Measurements from ENCODE around the gene STK32B. TPM values are rescaled to one million over a fixed set of nuclear protein-coding genes. Genes with fewer than 3 reads are reported as not detected.
A peak's percentile ranks its signal among the peaks of the same experiment; 100 is the strongest.

The STK32B gene
- total and polyA plus RNA-seq, 2 of the 8 experiments (the other 6 are each of a cell fraction or from before 2014, with no cell fraction given) = 2.3 to 2.5 TPM

GRCh38 chr4:5143940-5144339 lies 92.7 kb downstream of the STK32B start:
- no peak overlapping the region for H3K18ac ChIP-seq (ENCODE audit: extremely low read depth, low read length)
- no peak overlapping the region for H3K14ac ChIP-seq (ENCODE audit: insufficient read length)
- no peak overlapping the region for H2BK12ac ChIP-seq (ENCODE audit: low read depth, low read length)
- no peaks in the 10 kb centered on the region for H3K23me2 ChIP-seq (ENCODE audit: low read depth, low read length)
- no peak overlapping the region for H3K4ac ChIP-seq (replicated peaks; ENCODE audit: insufficient read length, low read depth, low read length)
- no peak overlapping the region for H3K56ac ChIP-seq (replicated peaks; ENCODE audit: insufficient read length, low read depth, low read length)
- WGBS, 2 experiments (ENCODE audit: extremely low coverage in 1 of 2, insufficient coverage in 1 of 2, insufficient read length in 1 of 2, insufficient replicate concordance in 2 of 2, low coverage in 1 of 2, low lambda C conversion rate in 2 of 2, missing lambda C conversion rate in 1 of 2) = 91% methylated on average over 4 of the region's 4 CpGs; no CpG with 5 or more reads in 1 of the 2 experiments
- H4K91ac ChIP-seq (replicated peaks; ENCODE audit: insufficient read length, low read length) = no peak overlapping the region
- H3K4me1 ChIP-seq (replicated peaks in 1 of 4; ENCODE audit: control insufficient read depth in 3 of 4, insufficient read depth in 4 of 4, low read length in 3 of 4) = no peaks in the 10 kb centered on the region
- H2BK120ac ChIP-seq (replicated peaks; ENCODE audit: low read depth, low read length) = no peak overlapping the region
- H3K9me3 ChIP-seq (ENCODE audit: insufficient read depth in 2 of 2, low read depth in 1 of 2, low read length in 1 of 2) = no peaks in the 10 kb centered on the region
- no peaks in the 10 kb centered on the region for H3K79me2 ChIP-seq (ENCODE audit: control insufficient read depth in 1 of 2, insufficient read depth in 2 of 2, low read length in 2 of 2)
- CTCF ChIA-PET (ENCODE audit: partially characterized antibody) = interaction anchor here (0.6 to 0.7 kb wide), 3 partner anchors 23 to 143 kb away, joined by 3 read pairs; partner anchors contain the start of gene STK32B
- H2BK20ac ChIP-seq (ENCODE audit: low read length) = no peak overlapping the region
- H3K4me3 ChIP-seq (ENCODE audit: extremely low read depth in 1 of 4, insufficient read depth in 2 of 4, low read depth in 3 of 4, low read length in 4 of 4) = no peak overlapping the region
- H3K4me2 ChIP-seq (ENCODE audit: insufficient read depth in 1 of 2, low read depth in 2 of 2, low read length in 2 of 2) = no peak overlapping the region
- FAIRE-seq (no peak), DNase-seq (ENCODE audit: low read depth in 1 of 2, low spot score in 2 of 2) (peak in 1 of 2 experiments; percentile 19)
- POLR2A ChIA-PET (ENCODE audit: partially characterized antibody) = no interaction called here
- H4K5ac ChIP-seq (ENCODE audit: insufficient read length, low read depth, low read length) = no peak overlapping the region
- H3K36me3 ChIP-seq (ENCODE audit: control insufficient read depth in 2 of 4, insufficient read depth in 4 of 4, low read length in 3 of 4) = no peaks in the 10 kb centered on the region
- H3K79me1 ChIP-seq (ENCODE audit: low read depth, low read length) = no peaks in the 10 kb centered on the region
- H2BK5ac ChIP-seq (ENCODE audit: low read depth, low read length) = no peak overlapping the region
- H4K20me1 ChIP-seq (replicated peaks in 1 of 2; ENCODE audit: control insufficient read depth in 1 of 2, insufficient read depth in 2 of 2, low read length in 2 of 2) = no peaks in the 10 kb centered on the region
- no peak overlapping the region for H2AFZ ChIP-seq (ENCODE audit: low read length)
- H2BK15ac ChIP-seq (ENCODE audit: low read length) = no peak overlapping the region
- H3K9ac ChIP-seq (replicated peaks in 1 of 4; ENCODE audit: extremely low read depth in 1 of 4, low read depth in 3 of 4, low read length in 3 of 4) = no peak overlapping the region; a peak in 1 of 7 replicates
- no peak overlapping the region for H3K23ac ChIP-seq (ENCODE audit: insufficient read length)
- no peak overlapping the region for H3K27ac ChIP-seq (ENCODE audit: low read depth, low read length)
- H3K27me3 ChIP-seq (replicated peaks in 1 of 4; ENCODE audit: control insufficient read depth in 3 of 4, extremely low read depth in 1 of 4, insufficient read depth in 3 of 4, low read length in 3 of 4) = no peaks in the 10 kb centered on the region
- no peak overlapping the region for H4K8ac ChIP-seq (ENCODE audit: extremely low read depth, insufficient read depth, low read length)
- H2AK5ac ChIP-seq (ENCODE audit: low read depth, low read length) = no peak overlapping the region
- TF ChIP-seq ATF3 (IDR thresholded peaks at IDR 0.05; ENCODE audit: insufficient read depth, low read depth, low read length) (no peak), CBX8 (IDR thresholded peaks at IDR 0.05; ENCODE audit: borderline replicate concordance, low read depth, low read length) (no peak), SUZ12 (IDR thresholded peaks at IDR 0.05; ENCODE audit: low read length) (no peak)

All from H1 (cell line).